GM21529 (cell line): ENCODE data around the gene PKD2.
"Not testable (repeated sequence)": the region's sequence is repeated elsewhere in the genome, so short reads cannot be mapped to it uniquely, and the experiment has no call there.

Experiments used
- ATAC-seq: cut with Tn5 transposase; IDR thresholded peaks from one replicate; pipeline ENCODE4 v1.9.1; 2021; ENCODE audit not compliant: unreplicated experiment

Gene PKD2

GRCh38 chr4:88025868-88026661 lies 18.6 kb downstream of the PKD2 start:
- ATAC-seq, result not testable (repeated sequence)

DNA sequence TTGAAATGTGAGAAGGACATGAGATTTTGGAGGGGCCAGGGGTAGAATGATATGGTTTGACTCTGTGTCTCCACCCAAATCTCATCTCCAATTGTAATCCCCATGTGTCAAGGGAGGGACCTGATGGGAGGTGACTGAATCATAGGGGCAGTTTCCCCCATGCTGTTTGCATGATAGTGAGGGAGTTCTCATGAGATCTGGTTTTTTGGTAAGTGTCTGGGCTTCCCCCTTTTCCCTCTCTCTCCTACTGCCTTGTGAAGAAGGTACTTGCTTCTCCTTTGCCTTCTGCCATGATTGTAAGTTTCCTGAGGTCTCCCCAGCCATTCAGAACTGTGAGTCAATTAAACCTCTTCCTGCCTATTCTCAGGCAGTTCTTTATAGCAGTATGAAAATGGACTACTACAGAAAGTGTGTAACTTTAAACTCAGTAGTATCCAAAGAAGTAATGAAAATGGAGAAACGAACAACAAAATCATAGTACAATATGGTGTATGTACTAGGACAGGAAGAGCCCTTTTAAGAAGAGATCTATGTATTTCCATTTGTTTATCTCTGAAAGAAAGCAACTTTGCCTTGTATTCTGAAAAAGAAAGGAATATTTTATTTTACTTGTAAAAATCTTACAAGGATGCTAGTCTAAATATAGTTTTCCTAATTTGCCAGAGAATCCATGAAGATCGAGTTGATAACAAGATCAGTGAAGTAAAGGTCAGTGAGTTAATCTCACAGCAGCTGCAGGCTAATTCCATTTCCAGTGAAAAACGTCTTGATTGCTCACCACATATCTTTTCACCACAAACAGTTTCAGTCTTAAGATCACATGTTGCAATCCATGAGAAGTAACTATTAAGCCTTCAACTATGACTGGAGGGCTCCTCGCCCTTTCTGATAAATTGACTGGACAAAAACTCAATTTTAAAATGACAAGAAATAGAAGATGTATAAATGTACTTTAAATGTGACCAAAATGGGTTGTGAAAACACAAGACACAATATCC lies 20.5 kb downstream of the PKD2 start:
- ATAC-seq, result no peak

DNA sequence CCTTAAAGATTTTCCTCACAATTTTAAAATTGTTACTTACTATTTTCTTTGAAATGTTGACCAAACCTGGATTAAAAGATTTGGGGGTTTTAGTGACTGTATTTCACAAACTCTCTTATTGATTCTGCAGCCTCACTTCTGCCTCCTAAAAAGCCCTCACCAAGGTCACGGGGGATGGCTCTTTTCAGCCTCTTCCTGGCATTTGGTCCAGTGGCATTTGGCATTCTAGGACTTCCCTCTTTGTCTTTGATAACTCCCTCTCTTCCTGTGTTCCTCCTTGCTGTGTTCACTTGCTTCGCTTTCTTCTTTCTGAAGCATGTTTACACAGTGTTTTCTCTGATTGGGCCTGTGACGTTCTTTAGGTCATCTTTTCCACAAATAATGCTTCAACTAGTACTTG lies 21.5 kb downstream of the PKD2 start:
- ATAC-seq, result no peak

DNA sequence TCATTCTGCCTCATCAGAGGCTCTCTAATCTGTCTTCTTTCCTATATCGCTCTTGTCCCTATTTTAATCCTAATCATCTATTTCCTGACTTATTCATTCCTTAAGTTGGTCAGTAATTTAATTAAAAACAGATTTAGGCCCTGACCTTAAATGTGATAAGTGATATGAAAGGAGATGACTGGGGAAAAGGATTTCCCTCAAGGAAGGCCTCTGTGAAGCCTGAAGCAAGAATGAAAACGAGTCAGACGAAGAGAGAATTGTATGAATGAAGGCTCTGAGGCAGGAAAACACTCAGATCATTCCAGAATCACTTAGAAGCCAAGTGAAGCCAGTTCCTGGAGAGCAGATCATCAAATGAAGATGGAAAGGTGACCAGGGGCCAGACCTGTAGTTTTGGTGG lies 22.1 kb downstream of the PKD2 start:
- ATAC-seq, result no peak

DNA sequence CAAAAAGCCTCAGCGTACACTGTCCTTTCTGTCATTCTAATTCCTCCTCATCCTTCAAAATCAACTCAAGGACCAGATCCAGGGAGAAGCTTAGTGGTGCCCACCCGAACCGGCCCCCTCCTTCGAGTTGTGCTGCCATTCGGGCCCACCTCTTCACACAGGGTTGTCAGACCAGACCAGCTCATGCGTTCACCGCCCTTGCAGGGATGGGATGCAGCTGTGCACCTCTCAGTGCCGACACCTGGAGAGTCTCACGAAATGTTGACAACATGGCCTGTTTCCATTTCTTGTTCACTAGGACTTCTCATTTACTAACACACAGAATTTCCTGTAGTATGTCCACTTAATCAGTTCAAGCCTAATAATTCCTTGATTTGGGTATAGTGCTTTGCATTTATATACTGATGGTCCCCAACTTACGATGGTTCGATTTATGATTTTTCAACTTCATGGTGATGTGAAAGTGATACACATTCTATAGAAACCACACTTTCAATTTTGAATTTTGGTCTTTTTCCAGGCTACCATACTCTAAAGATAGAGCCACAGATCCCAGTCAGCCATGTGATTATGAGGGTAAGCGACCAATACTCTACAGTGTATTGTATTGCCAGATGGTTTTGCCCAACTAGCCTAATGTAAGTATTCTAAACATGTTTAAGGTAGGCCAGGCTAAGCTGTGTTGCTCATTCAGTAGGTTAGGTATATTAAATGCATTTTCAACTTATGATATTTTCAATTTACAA lies 23.3 kb downstream of the PKD2 start:
- ATAC-seq, result no peak

DNA sequence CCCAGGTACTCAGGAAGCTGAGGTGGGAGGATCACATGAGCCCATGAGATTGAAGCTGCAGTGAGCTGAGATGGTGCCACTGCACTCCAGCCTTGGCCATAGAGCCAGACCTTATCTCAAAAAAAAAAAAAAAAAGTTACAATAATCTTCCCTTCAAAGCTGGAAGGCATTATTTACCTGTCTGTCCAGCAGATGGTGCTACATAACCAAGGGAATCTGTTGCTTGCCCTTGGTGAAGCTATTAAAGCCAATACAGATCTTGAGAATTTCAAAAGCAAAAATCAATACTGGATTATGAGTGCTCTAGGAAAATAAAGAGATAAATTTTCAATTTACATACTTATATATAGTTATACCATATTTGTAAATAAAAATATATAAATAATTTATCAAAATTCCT lies 25.9 kb downstream of the PKD2 start:
- ATAC-seq, result peak; percentile 82

DNA sequence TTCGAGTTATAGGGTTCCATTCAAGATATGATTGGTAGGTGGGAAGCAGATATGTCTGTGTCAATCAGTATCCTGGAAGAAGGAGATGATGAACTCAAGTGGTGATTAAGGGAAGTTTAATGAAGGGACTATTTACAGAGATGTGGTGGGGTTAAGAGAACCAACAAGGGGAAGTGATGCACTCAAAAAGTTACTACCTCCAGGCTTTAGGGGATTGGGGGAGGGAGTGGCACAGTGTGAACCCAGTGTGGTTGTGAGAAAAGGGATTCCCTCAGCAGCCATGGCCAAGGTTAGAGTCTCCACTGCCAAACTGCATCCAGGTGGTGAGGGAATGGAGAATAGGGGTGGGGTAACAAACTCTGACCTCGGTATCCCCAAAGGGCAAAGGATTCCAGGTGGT lies 27.9 kb downstream of the PKD2 start:
- no peak for ATAC-seq

DNA sequence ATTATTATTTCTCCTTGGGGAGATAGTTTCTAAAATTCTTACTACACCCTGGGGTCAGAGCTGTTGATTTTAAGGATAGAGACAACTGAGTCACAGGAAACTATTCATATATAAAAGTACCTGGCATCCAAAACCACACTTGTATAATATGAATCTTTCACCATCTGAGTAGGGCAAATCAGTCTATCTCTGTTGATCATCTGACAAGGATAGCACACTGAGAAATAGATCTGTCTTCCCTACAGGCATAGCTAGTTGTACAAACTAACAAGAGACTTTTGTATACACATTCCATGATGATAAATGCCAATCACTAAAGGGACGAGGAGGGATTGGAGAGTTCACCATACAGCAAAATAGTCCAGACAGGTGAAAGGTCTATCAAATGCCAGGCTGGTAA lies 30.0 kb downstream of the PKD2 start:
- ATAC-seq, result no peak

DNA sequence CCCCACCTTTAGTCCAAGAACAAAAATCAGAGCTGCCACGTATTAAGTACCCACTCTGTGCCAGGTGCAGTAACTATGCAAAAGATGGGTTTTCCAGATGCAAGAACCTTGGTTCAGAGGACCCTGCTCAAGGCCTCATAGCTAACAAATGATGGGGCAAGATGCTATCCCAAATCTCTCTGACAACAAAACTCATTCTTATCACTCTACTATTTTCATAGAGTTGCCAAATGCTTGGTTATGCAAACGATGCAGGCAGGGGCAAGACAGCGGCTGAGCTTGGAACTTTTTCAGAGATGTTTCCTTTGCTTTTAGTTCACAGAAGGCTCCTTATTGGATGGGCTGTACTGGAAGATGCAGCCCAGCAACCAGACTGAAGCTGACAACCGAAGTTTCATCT lies 30.5 kb downstream of the PKD2 start:
- no peak for ATAC-seq

DNA sequence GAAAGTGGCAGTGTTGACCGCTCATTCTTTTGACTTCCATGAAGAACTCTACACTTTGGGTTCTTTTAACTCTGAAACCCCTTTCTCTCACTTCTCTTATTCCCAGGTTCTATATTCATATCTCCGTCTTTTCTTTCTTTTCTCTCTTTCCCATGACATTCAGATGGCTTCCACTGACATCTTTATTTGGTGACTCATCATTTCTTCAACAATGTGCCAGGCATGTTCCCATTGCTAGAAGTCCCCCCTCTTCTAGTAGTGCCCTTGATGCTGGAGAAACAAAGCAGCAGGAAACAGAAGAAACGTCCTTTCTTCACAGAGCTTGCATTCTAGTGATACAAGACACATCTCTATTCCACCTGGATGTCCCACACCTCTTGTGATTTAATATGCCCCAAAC lies 33.3 kb downstream of the PKD2 start:
- no peak for ATAC-seq

DNA sequence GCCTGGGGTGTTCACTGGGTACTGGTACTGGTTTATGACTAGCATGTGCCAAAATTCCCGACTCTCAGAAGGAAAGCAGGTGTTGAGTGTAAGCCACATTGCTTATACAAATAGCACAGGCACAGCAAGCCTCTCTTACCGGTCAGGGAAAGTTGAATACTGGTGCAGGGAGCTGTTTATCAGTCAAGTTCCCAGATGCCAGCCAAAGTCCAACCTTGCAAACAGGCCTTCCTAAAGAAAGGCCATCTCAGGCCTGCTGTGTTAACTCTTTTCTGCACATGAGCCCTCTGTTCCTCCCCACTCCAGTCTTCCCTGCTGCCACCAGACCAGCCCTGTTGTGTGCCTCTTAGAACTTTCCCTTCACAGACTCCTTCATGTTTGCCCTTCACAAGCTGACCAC lies 34.2 kb downstream of the PKD2 start:
- ATAC-seq, result no peak

DNA sequence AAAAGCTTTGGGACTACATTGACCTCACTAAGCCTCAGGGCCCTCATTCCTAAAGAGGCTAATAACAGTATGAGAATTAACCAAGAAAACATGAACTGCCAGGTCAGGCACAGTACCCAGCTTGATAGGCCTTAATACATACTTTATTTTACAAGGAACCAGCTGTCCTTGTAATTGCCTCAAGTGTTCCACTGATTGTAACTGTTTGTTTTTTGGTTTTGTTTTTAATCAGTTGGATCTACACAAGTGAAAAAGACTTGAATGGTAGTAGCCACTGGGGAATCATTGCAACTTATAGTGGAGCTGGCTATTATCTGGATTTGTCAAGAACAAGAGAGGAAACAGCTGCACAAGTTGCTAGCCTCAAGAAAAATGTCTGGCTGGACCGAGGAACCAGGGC lies 35.6 kb downstream of the PKD2 start:
- ATAC-seq, result no peak

DNA sequence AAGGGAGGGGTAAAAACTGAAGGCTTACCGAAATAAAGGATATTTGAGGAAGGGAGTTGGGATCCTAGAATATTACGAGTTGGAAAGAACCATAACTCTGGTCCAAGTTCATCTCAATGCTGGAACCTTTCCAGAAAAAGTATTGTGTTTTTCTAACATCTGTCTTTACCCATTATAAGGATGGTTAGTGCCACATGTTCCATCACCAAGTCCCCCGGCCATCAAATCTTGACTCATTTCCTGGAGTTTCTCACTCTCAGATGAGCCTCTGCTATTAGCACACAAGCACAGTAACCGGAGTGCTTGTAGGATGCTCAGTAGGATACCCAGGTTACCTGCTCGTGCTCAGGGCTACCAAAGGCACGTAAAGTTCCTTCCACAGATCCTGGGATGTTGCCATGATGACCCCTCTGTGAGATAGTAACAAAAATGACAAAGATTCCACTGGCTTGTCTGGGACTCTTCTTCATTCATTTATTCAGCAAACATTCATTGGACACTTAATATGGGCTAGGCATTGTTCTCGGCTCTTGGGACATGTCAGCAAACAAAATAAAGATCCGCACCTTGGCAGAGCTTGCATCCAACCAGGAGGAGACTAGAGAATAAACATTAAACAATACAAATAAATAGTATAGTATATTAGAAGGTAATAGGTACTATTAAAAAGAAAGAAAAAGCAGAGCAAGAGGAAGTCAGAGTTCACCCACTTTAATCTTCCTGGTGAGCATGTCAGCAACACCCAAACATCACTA lies 36.3 kb downstream of the PKD2 start:
- ATAC-seq, result no peak

- no peak for ATAC-seq
These were observed 37.6 kb downstream of the PKD2 start for GRCh38 chr4:88045021-88045420.

DNA sequence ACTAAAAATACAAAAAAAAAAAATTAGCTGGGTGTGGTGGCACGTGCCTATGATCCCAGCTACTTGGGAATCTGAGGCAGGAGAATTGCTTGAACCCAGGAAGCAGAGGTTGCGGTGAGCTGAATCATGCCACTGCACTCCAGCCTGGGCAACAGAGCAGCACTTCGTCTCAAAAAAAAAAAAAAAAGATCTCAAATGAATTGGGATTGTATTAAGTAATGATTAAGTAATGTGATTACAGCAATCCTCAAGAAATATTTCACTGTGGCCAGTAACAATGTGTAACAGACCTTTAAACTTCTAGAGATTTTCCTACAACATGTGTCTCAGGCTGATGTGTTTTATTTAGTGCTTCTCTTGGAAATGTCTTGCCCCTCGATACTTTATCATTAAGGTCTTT lies 46.8 kb downstream of the PKD2 start:
- no peak for ATAC-seq

GRCh38 chr4:88054901-88055300 lies 47.5 kb downstream of the PKD2 start:
- ATAC-seq, result no peak

GRCh38 chr4:88058295-88058694 lies 50.9 kb downstream of the PKD2 start:
- ATAC-seq, result no peak

DNA sequence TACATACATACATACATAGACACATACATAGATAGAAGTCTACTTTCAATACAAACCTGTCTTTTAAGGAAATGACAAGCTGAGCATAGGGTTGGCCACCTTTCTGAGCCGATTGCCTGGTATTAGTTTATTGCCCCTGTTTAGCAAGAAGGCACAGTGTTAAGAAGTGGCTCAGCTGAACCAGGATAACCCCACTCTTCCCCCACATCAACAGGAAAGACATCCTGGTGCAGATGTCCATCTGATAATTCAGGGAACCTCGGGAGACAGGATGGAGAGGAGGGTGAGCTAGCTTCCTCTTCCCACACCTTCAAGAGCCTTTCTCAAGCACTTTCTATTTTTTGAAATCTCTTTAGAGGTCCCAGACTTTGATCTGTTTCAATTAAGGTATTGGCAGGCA lies 52.3 kb downstream of the PKD2 start:
- ATAC-seq, result no peak

DNA sequence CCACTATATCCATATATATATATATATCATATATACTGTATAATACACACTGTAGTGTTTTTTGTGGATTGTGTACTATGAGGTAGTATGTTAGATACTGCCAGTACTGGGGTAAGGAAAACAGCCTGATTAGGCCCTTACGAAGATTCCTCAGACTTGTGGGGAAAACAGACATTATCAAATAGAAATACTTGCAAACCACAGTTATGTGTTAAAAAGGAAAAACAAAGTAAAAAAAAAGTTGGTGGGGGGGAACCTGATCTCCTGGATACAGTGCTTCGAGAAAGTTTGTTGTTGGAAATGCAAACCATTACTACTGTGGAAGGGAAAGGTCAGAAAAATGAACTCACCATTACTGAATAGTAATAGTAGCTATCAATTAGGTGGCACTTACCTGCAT lies 53.0 kb downstream of the PKD2 start:
- no peak for ATAC-seq

GRCh38 chr4:88062311-88062710 lies 54.9 kb downstream of the PKD2 start:
- no peak for ATAC-seq

DNA sequence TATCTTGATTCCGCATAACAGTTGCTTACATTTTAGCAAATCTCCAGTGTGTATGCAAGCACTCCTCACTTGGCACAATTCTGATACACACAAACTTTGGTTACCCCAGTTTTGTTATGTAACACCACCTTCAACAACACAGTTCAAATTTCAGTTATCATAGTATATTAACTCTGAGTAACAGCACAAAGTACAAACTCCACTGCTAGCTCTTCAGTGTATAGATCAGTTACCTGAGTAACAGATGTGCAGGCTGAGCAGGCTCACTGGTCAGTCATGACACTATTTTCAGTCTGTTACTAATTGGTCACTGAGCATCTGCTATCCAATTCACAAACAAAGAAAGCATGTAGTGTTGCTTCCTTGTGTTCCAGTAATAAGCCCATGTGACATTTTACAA lies 55.4 kb downstream of the PKD2 start:
- ATAC-seq, result no peak
